WERI-Rb-1 (cell line): Measurements from ENCODE around the gene NANOS2.
A peak's percentile ranks its signal among the peaks of the same experiment; 100 is the strongest.

Experiments
- DNase-seq: peaks from one replicate; pipeline ENCODE4 v3.0.0-alpha.2; 2020
- H3K27ac ChIP-seq: fragments of 250-450 bp; sonication (Bioruptor Pico); 2 replicates; pipeline ENCODE4 v1.5.1; 2020; ENCODE audit warnings: mild to moderate bottlenecking, moderate library complexity
- H3K27me3 ChIP-seq: fragments of 250-450 bp; sonication (Bioruptor Pico); 2 replicates; pipeline ENCODE4 v1.5.1; 2021; ENCODE audit warnings: mild to moderate bottlenecking, low read depth, moderate library complexity; ENCODE audit not compliant: insufficient read depth, severe bottlenecking
- H3K36me3 ChIP-seq: fragments of 250-450 bp; sonication (Bioruptor Pico); 2 replicates; pipeline ENCODE4 v1.5.1; 2020; ENCODE audit warnings: mild to moderate bottlenecking, moderate library complexity
- H3K4me3 ChIP-seq: 2 replicates; pipeline ENCODE4 v1.5.1; 2011; ENCODE audit warnings: low read depth, mild to moderate bottlenecking, control low read depth, low read length
- H3K9me3 ChIP-seq: fragments of 250-450 bp; sonication (Bioruptor Pico); 2 replicates; pipeline ENCODE4 v1.5.1; 2021; ENCODE audit warnings: mild to moderate bottlenecking, moderate library complexity; ENCODE audit not compliant: severe bottlenecking
- CTCF ChIP-seq: IDR thresholded peaks from 2 replicates; pipeline ENCODE4 v1.5.1; 2011; ENCODE audit warnings: low read depth, mild to moderate bottlenecking, control low read depth, inconsistent platforms, low read length

Gene NANOS2

GRCh38 chr19:45887200-45887710 lies 27.3 kb downstream of the NANOS2 start:
- Histone ChIP-seq H3K9me3 (no peaks in the 10 kb centered on the region), H3K4me3 (peak overlapping the region; percentile 77), H3K27ac (peak overlapping the region; percentile 88), H3K36me3 (peaks cover 17% of the 10 kb centered on the region), H3K27me3 (no peaks in the 10 kb centered on the region)
- DNase-seq = no peak
- TF ChIP-seq CTCF = no peak

GRCh38 chr19:45886427-45887199 lies 28.0 kb downstream of the NANOS2 start:
- Histone ChIP-seq H3K36me3 (peaks cover 17% of the 10 kb centered on the region), H3K4me3 (peak overlapping the region; percentile 77), H3K27me3 (no peaks in the 10 kb centered on the region), H3K27ac (peak overlapping the region; percentile 88), H3K9me3 (no peaks in the 10 kb centered on the region)
- peak; percentile 91 for DNase-seq
- TF ChIP-seq CTCF = no peak

- no peak for TF ChIP-seq CTCF
- no peaks in the 10 kb centered on the region for H3K27me3 ChIP-seq
- peak within 1 kb of the TSS; percentile 88 for H3K27ac ChIP-seq
Observed at GRCh38 chr19:45885556-45886426, 28.8 kb downstream of the NANOS2 start, which contains the start of gene IRF2BP1. TSS of gene IRF2BP1 (minus strand) at chr19:45886141. CDS start at chr19:45885774, 367 bp downstream.

GRCh38 chr19:45884682-45885555 lies 29.7 kb downstream of the NANOS2 start:
- no peaks in the 10 kb centered on the region for H3K9me3 ChIP-seq
- H3K36me3 ChIP-seq = peaks cover 17% of the 10 kb centered on the region
- peak overlapping the region; percentile 88 for H3K27ac ChIP-seq
- H3K4me3 ChIP-seq = peak overlapping the region; percentile 77
- no peak for TF ChIP-seq CTCF
- no peaks in the 10 kb centered on the region for H3K27me3 ChIP-seq
- peak; percentile 26 for DNase-seq

More at GRCh38 chr19:45885556-45886426, 28.8 kb downstream of the NANOS2 start, which contains the start of gene IRF2BP1:
- H3K36me3 ChIP-seq = peaks cover 17% of the 10 kb centered on the region
- DNase-seq = peak; percentile 91
- peak within 1 kb of the TSS; percentile 77 for H3K4me3 ChIP-seq
- no peaks in the 10 kb centered on the region for H3K9me3 ChIP-seq

GRCh38 chr19:45883881-45884681 lies 30.5 kb downstream of the NANOS2 start:
- Histone ChIP-seq H3K27me3 (no peaks in the 10 kb centered on the region), H3K36me3 (peaks cover 17% of the 10 kb centered on the region), H3K9me3 (no peaks in the 10 kb centered on the region), H3K27ac (no peak overlapping the region), H3K4me3 (no peak overlapping the region)
- DNase-seq = no peak
- no peak for TF ChIP-seq CTCF
